ENCODE data around the gene TEKT5.
"Not testable (repeated sequence)": the region's sequence is repeated elsewhere in the genome, so short reads cannot be mapped to it uniquely, and the experiment has no call there.

TEKT5 gene

DNA sequence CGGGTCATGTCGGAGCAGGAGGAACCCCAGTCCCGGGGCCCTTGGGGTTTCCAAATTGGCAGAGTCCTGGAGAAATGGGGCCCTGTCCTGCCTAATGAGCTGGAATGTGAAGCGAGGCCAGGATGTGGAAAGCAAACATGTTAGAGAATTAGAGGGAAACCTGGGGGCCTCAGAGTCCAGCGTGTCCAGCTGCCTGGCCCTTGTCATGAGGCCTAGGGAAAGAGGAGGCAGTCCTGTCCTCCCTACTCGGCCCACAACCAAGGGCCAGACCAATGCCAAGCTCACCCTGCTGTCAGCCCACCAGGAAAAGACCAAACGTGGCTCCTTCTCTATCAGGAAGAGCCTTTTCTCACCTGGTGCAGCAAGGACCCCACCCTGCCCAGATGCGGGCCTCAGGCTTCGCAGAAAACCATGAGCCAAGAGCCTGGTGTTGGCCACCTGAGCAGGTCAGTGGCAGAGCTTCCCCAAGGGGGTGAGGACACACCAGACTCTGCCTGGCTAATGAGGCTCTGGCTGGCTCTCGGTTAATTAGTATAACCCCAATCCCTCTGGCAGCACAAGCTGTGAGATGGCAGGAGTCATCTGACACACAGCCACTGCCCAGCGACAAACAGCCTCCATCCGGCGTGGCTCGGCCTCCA is 10.1 kb downstream of the TEKT5 start:
- no peak for DNase-seq (ENCODE audit: low read depth in 2 of 2)

DNA sequence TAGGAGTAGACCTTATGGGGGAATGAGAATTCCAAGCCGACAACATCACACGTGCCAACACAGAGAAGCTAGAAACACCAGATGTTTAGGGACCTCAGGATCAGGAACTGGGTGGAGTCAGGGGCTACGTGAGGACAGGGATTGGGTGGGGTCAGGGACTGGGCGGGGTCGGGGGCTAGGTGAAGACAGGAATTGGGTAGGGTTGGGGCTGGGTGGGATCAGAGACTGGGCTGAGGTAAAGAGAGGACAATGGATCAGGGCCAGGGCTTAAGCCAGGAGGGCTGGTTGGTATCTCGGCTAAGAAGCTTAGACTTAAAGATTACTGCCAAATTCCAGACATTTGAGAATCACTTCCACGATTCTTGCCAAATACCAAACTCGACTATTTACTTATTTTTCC is 11.6 kb downstream of the TEKT5 start:
- DNase-seq (ENCODE audit: low read depth in 2 of 2) = no peak

GRCh38 chr16:10682604-10683003 is 12.1 kb downstream of the TEKT5 start:
- DNase-seq (ENCODE audit: low read depth in 2 of 2) = no peak

GRCh38 chr16:10681310-10682308 is 13.1 kb downstream of the TEKT5 start:
- DNase-seq (ENCODE audit: low read depth in 2 of 2) = no peak

- DNase-seq (ENCODE audit: low read depth in 2 of 2) = no peak
Measured at GRCh38 chr16:10679921-10680320, 14.8 kb downstream of the TEKT5 start.

DNA sequence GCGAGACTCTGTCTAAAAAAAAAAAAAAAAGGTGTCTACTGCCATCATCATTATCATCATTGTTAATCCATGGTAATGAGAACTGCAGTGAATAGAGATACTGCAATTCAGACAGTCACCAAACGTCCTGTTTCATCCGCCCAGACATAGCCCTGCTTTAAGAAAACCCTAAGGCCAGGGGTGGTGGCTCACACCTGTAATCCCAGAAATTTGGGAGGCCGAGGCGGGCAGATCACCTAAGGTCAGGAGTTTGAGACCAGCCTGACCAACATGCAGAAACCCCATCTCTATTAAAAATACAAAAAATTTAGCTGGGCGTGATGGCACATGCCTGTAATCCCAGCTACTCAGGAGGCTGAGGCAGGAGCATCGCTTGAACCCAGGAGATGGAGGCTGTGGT is 15.3 kb downstream of the TEKT5 start:
- DNase-seq (ENCODE audit: low read depth in 2 of 2) = not testable (repeated sequence)

- no peak for DNase-seq (ENCODE audit: low read depth in 2 of 2)
Measured at GRCh38 chr16:10678655-10679054, 16.1 kb downstream of the TEKT5 start.

DNA sequence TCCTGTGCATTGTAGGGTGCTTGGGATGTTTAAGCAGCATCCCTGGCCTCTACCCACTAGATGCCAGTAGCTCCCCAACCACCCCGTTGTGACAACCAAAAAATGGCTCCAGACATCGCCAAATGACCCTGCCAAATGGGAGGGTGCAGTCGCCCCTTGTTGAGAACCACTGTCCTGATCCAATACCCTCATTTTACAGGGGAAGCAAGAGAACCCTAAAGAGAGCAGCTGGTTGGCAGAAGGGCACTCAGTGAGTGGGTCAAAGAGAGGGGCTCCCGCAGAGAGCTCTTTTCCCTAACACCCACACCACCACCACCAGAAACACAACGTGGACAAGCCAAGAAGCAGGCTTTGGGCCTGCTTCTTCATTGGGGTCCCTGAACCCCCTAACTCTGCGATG is 18.4 kb downstream of the TEKT5 start:
- no peak for DNase-seq (ENCODE audit: low read depth in 2 of 2)

GRCh38 chr16:10675861-10676260 is 18.9 kb downstream of the TEKT5 start:
- no peak for DNase-seq (ENCODE audit: low read depth in 2 of 2)

DNA sequence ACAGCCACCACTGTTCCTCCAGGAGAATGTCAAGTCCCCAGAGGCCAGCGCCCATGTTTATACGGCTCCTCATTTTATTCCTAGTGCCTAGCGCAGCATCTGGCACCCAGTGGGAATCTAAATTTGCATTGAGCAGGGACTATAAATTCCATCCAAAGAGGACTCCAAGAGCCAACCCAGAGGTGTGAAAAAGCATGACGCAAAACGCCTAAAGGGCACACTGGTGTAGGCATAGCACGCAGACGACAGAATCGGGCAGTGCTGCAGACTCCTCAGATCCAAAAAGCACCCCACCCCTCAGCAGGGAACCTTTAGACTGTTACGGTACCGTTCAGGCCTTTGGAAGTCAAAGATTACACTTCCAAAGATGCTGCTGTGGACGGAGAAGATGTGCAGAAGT is 19.5 kb downstream of the TEKT5 start:
- no peak for DNase-seq (ENCODE audit: low read depth in 2 of 2)

- DNase-seq (ENCODE audit: low read depth in 2 of 2) = no peak
Measured at GRCh38 chr16:10671729-10672128, 23.0 kb downstream of the TEKT5 start.

- no peak for DNase-seq (ENCODE audit: low read depth in 2 of 2)
Measured at GRCh38 chr16:10669791-10670190, 24.9 kb downstream of the TEKT5 start.

DNA sequence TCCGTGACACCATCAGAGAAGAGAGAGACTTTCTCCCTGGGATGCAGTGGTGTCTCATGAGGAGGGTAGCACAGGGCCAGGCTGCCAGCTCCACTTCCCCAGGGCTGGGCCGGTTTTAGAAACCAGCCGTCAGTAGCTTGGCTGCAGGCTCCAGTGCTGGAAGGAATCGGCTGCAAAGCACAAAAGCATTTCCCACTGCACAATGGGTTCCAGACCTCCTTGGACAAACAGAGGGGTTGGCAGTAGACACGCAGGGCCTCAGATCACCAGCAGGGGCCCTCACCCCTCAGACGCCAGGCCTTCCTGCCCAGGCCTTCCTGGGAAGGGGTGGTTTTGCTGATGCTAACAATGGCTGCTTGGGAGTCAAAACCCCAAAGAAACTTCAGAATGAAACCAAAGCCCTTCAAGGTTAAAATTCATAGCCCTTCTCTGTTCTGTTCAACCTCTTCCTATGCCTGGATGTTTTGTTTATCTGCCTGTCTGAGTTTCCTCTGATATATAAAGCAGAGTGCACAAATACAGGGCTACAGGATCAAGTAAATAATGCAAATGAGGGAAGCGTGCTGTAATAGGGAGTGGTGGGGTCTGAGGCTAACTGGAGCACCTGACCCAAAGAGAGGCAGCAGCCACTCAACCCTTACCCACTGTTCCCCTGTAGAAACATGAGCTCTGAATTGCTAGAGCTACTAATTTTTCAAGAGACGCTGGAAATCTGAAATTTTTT is 26.2 kb downstream of the TEKT5 start:
- DNase-seq (ENCODE audit: low read depth in 2 of 2) = no peak

DNA sequence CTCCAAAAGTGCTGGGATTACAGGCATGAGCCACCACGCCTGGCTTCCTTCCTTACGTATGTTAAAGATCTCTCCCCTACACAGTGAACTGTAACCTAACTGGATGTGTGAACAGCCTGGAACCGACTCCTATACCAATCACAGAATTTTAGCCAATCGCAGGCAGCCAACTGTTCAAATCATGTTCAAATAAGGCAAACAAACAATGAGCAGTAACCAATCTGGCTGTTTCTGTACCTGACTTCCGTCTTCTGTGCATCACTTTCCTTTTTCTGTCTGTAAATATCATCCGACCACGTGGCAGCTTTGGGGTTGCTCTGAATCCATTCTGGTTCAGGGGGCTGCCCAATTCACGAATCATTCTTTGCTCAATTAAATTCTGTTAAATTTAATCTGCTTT is 27.5 kb downstream of the TEKT5 start:
- no peak for DNase-seq (ENCODE audit: low read depth in 2 of 2)

GRCh38 chr16:10666291-10666690 is 28.4 kb downstream of the TEKT5 start:
- DNase-seq (ENCODE audit: low read depth in 2 of 2) = no peak

DNA sequence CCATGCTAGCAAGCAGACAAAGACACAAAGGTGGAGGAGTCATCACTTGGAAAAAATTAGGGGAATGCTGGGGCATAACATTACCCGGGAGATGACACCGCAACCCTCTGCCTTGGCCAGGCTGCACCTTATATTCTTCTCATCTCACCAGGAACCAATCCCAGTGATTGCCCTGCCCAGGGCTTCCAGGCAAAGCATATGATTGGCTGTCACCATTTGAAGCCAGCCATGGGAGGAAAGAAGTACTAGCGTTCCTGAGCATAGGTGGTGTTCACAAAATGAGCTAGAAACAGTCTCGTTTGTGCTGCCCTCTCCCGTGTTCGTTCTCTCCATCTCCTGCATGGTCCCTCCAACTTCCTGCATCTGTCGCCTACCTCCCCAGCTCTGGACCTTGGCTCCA is 29.6 kb downstream of the TEKT5 start:
- no peak for DNase-seq (ENCODE audit: low read depth in 2 of 2)

DNA sequence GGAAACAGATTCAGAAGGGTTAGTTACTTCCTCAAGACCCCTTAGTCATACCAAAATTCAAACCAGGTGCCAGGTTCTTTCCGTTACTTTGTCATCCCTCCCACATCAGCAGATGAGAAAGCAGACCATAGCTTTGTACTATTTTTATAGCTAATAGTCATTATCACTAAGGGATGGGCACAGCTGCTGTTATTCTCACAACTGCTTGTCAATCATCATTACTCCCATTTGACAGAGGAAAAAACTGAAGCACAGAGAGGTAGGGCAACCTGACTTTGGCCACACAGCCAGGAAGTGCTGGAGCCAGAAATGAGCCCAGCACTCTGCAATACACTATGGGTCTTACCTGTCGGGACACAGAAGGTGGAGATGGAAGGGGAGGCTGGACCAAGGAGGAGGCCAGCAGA is 30.0 kb downstream of the TEKT5 start:
- DNase-seq (ENCODE audit: low read depth in 2 of 2) = no peak

DNA sequence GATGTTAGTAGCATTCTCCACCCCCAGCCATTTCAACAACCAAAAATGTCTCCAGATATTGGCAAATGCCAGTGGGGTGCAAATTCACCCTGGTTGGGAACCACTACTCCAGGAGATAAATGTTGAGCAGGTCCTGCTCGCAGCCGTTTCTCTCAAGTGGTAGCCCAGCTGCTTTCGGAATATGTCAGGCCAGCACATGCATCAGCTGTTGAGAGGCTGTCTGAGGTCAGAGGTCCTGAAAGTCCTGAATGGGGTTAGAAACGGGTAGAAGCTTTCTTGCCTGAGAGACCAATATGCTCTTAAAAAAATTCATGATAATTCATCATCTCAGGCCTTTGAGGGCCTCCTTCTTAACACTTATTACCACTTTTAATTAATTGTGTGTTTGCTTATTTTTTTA is 31.0 kb downstream of the TEKT5 start:
- DNase-seq (ENCODE audit: low read depth in 2 of 2) = no peak

DNA sequence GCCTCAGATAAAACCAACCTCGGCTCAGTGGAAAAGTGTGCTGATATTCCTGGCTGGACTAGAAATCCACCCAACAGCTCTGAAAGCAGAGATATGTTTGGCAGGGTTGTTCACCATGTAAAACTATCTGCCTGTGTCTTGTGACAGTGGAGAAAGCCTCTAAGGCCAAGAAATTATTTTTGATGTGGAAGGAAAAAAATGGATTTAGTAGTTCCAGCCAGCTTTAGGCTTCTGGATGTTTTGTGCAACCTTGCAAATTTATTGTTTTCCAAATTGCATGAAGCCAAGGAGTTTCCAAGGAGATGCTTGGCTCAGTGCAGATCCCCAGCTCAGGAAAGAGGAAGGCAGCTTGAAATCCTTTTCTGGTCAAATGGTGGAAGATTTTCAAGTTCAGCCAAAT is 31.6 kb downstream of the TEKT5 start:
- DNase-seq (ENCODE audit: low read depth in 2 of 2) = no peak

- no peak for DNase-seq (ENCODE audit: low read depth in 2 of 2)
Measured at GRCh38 chr16:10662212-10662611, 32.5 kb downstream of the TEKT5 start.

DNA sequence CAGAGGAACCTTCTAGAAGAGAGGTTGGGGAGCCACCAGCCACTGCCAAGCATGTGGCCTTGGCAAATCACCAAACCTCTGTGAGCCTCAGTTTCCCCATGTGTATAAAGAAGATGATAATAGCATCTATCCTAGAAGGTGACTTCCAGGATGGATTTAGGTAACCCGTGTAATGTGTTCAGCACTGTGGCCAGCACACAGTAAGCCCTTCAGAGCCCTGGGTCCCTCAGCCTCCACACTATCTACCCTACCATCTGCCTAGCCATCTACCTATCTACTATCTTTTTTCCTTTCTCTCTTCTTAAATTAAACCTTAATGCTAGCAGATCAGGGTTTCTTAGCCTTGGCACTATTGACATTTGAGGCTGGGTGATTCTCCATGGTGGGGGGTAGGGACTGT is 33.0 kb downstream of the TEKT5 start:
- DNase-seq (ENCODE audit: low read depth in 2 of 2) = no peak

DNA sequence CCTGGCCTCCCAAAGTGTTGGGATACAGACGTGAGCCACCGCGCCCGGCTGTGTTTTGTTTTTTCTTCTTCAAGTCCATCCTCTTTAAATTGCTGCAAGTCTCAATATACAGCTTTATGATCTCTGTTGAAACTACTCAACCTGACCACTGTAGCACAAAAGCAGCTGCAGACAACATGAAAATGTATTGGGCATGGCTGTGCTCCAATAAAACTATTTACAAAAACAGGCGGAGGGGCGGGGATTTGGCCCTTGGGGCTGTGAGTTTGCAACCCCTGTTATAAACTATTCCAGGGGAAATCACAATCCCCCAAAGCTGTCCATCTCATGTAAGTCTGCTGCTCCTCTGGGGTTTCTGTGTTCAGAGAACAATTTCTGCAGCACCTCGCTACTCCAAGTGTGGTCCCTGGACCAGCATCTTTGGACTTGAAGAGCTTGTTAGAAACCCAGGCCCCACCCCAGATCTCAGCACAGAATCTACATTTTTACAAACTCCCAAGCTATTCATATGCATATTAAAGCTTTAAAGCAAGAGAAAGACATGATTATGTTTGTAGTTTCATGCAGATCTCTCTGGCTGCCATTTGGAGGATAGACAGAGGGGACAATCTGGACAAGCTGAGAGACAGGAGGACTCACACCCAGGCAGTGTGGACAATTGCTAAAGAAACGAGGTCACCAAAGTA is 33.6 kb downstream of the TEKT5 start:
- DNase-seq (ENCODE audit: low read depth in 2 of 2) = no peak
